ENCODE measurements around the gene MRPL43. TPM values are rescaled to one million over a fixed set of nuclear protein-coding genes. Genes with fewer than 3 reads are reported as not detected.
A peak's percentile ranks its signal among the peaks of the same experiment; 100 is the strongest.

Gene MRPL43
- total and polyA plus RNA-seq, 9 of the 15 experiments (the other 6 are each of a cell fraction or from before 2014, with no cell fraction given), result 15.1 to 63.7 (median 37.2) TPM

- 77% methylated on average over 3 of the region's 5 CpGs for WGBS (ENCODE audit: insufficient coverage, low coverage, missing lambda C conversion rate)
- BruUV-seq (replicated peaks), result no TSS peak
- POLR2A ChIA-PET, result interaction anchor here (1.0 kb wide), 1 partner anchor 10 kb away, joined by 3 read pairs; no protein-coding TSS in a partner anchor
- Histone ChIP-seq H4K20me1 (replicated peaks; ENCODE audit: control insufficient read depth, insufficient read depth, low read length) (no peaks in the 10 kb centered on the region), H3K27me3 (ENCODE audit: control insufficient read depth in 2 of 2, insufficient read depth in 2 of 2, low read length in 2 of 2) (no peaks in the 10 kb centered on the region), H3K36me3 (ENCODE audit: control insufficient read depth, insufficient read depth, low read length) (peaks cover 41% of the 10 kb centered on the region; the same call in 2 of the 3 replicates), H3K4me1 (replicated peaks in 1 of 2; ENCODE audit: control insufficient read depth in 2 of 2, insufficient read depth in 2 of 2, low read length in 2 of 2) (peaks cover 15 to 69% of the 10 kb centered on the region in 2 experiments; a peak in 4 of 5 replicates), H3K79me2 (ENCODE audit: control insufficient read depth, insufficient read depth, low read length) (peaks cover 62% of the 10 kb centered on the region), H2AFZ (ENCODE audit: low read depth, low read length) (no peak overlapping the region), H3K9me3 (replicated peaks; ENCODE audit: control insufficient read depth, insufficient read depth, low read depth, low read length) (no peaks in the 10 kb centered on the region), H3K27ac (ENCODE audit: extremely low read depth, low read depth, low read length) (peak overlapping the region; percentile 88; the same call in 2 of the 3 replicates), H3K9ac (ENCODE audit: insufficient read depth in 1 of 2, low read depth in 2 of 2, low read length in 2 of 2) (peak overlapping the region; percentile 84 to 90), H3K4me3 (no peak overlapping the region), H3K9me1 (ENCODE audit: control insufficient read depth, insufficient read depth, low read length) (no peaks in the 10 kb centered on the region), H3K4me2 (ENCODE audit: insufficient read depth, low read length) (peak overlapping the region; percentile 100)
- no peak for FAIRE-seq
- in situ Hi-C loops (cut with MboI), result no loop called here
- ATAC-seq, result no peak
- no peak for DNase-seq (ENCODE audit: extremely low read depth in 1 of 4, low spot score in 3 of 4)
- intact Hi-C loops (cut with micrococcal nuclease), result no loop called here
- TF ChIP-seq, protein P1, sequence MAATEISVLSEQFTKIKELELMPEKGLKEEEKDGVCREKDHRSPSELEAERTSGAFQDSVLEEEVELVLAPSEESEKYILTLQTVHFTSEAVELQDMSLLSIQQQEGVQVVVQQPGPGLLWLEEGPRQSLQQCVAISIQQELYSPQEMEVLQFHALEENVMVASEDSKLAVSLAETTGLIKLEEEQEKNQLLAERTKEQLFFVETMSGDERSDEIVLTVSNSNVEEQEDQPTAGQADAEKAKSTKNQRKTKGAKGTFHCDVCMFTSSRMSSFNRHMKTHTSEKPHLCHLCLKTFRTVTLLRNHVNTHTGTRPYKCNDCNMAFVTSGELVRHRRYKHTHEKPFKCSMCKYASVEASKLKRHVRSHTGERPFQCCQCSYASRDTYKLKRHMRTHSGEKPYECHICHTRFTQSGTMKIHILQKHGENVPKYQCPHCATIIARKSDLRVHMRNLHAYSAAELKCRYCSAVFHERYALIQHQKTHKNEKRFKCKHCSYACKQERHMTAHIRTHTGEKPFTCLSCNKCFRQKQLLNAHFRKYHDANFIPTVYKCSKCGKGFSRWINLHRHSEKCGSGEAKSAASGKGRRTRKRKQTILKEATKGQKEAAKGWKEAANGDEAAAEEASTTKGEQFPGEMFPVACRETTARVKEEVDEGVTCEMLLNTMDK (IDR thresholded peaks at IDR 0.05; ENCODE audit: borderline replicate concordance, insufficient read depth, low read depth, low read length, poor library complexity, severe bottlenecking), result no peak
- TF ChIP-seq RFX1 (IDR thresholded peaks at IDR 0.05), result peak; percentile 74; the same call in 1 of the 2 replicates
- CTCF ChIA-PET (ENCODE audit: low intra/inter-chr PET ratio), result no interaction called here
Observed at GRCh38 chr10:101001659-101002035, 14.3 kb upstream of the MRPL43 start.
